Left ventricle myocardium inferior (tissue), 1 donor: ENCODE results near the gene PNPLA6. TPM values are rescaled to one million over a fixed set of nuclear protein-coding genes. Genes with fewer than 3 reads are reported as not detected.

Experiments used
- DNase-seq: peaks from one replicate; pipeline ENCODE4 v3.0.0-alpha.2; 2020
- H3K27ac ChIP-seq: fragments of 200-600 bp; replicated peaks from 2 replicates; pipeline ENCODE4 v1.8.0; 2021
- H3K27me3 ChIP-seq: fragments of 200-600 bp; 2 replicates; pipeline ENCODE4 v1.8.0; 2021; ENCODE audit warnings: low read depth
- H3K36me3 ChIP-seq: fragments of 200-600 bp; 2 replicates; pipeline ENCODE4 v1.8.0; 2021
- H3K4me1 ChIP-seq: fragments of 200-600 bp; 2 replicates; pipeline ENCODE4 v1.8.0; 2021
- H3K4me3 ChIP-seq: fragments of 200-600 bp; 2 replicates; pipeline ENCODE4 v1.8.0; 2021; ENCODE audit warnings: mild to moderate bottlenecking, moderate library complexity
- H3K9me3 ChIP-seq: fragments of 200-600 bp; replicated peaks from 2 replicates; pipeline ENCODE4 v1.8.0; 2021
- CTCF ChIP-seq: fragments of 200-600 bp; IDR thresholded peaks from 2 replicates; pipeline ENCODE4 v1.8.0; 2021; ENCODE audit warnings: antibody characterized with exemption, mild to moderate bottlenecking, borderline replicate concordance
- intact Hi-C: fragments of 100-400 bp; cut with micrococcal nuclease; formaldehyde crosslinking; loops from one replicate; pipeline ENCODE4 v1.11.0; 2022
- total RNA-seq: library from RNA; stranded (reverse); fragmentation: NEBNext Ultra II Directional; extraction: Animal tissue kit (Norgen Biotek cat#: 25700); gene quantifications from one replicate; pipeline ENCODE4 v1.2.1, GENCODE V29; 2021
- donor health status: DM: no; HTN: yes; CAD: no; lungs with severe emphysema.

Gene PNPLA6
- total RNA-seq, 1 donor from 2014 or later = 52.7 TPM

- intact Hi-C loops = no loop called here
- Histone ChIP-seq H3K4me3 (no peak overlapping the region), H3K4me1 (peaks cover 3% of the 10 kb centered on the region), H3K27me3 (no peaks in the 10 kb centered on the region), H3K9me3 (no peaks in the 10 kb centered on the region), H3K36me3 (peaks cover 56% of the 10 kb centered on the region), H3K27ac (no peak overlapping the region)
- no peak for DNase-seq
- no peak for TF ChIP-seq CTCF
Observed at GRCh38 chr19:7552781-7553180, 17.3 kb downstream of the PNPLA6 start.

GRCh38 chr19:7554565-7554964 is 19.0 kb downstream of the PNPLA6 start:
- Histone ChIP-seq H3K4me1 (peaks cover 3% of the 10 kb centered on the region), H3K36me3 (peaks cover 74% of the 10 kb centered on the region), H3K27me3 (no peaks in the 10 kb centered on the region), H3K9me3 (no peaks in the 10 kb centered on the region), H3K4me3 (no peak overlapping the region), H3K27ac (no peak overlapping the region)
- intact Hi-C loops = no loop called here
- DNase-seq = no peak
- no peak for TF ChIP-seq CTCF

- TF ChIP-seq CTCF = no peak
- Histone ChIP-seq H3K36me3 (peaks cover 74% of the 10 kb centered on the region), H3K4me3 (no peak overlapping the region), H3K27ac (no peak overlapping the region), H3K4me1 (peaks cover 3% of the 10 kb centered on the region), H3K27me3 (no peaks in the 10 kb centered on the region), H3K9me3 (peaks cover 2% of the 10 kb centered on the region)
- intact Hi-C loops = no loop called here
- no peak for DNase-seq
Observed at GRCh38 chr19:7554990-7555864, 19.7 kb downstream of the PNPLA6 start.

- H3K36me3 ChIP-seq = peaks cover 83% of the 10 kb centered on the region
- TF ChIP-seq CTCF = no peak
- peaks cover under 1% of the 10 kb centered on the region for H3K4me1 ChIP-seq
- no peak for DNase-seq
- H3K9me3 ChIP-seq = peaks cover 4% of the 10 kb centered on the region
- no peak overlapping the region for H3K4me3 ChIP-seq
- H3K27ac ChIP-seq = no peak overlapping the region
- intact Hi-C loops = no loop called here
- H3K27me3 ChIP-seq = no peaks in the 10 kb centered on the region
Observed at GRCh38 chr19:7556696-7557315, 21.3 kb downstream of the PNPLA6 start.

GRCh38 chr19:7558667-7559066 is 23.1 kb downstream of the PNPLA6 start:
- Histone ChIP-seq H3K9me3 (peaks cover 4% of the 10 kb centered on the region), H3K4me3 (no peak overlapping the region), H3K27me3 (no peaks in the 10 kb centered on the region), H3K27ac (no peak overlapping the region), H3K36me3 (peaks cover 83% of the 10 kb centered on the region), H3K4me1 (no peaks in the 10 kb centered on the region)
- TF ChIP-seq CTCF = no peak
- DNase-seq = no peak
- intact Hi-C loops = no loop called here
